GM20431 (cell line): Measurements from ENCODE around the gene ZYG11B.
"Not testable (repeated sequence)": the region's sequence is repeated elsewhere in the genome, so short reads cannot be mapped to it uniquely, and the experiment has no call there.

Experiments
- in situ Hi-C: fragments of 300-500 bp; cut with MseI, MboI; formaldehyde crosslinking; loops from one replicate; pipeline ENCODE4 v1.15.0; 2020; ENCODE audit warnings: low sequenced_read_pairs; ENCODE audit not compliant: unreplicated experiment

ZYG11B gene

GRCh38 chr1:52749496-52749895, 23.2 kb downstream of the ZYG11B start:
- in situ Hi-C loops, result not testable (repeated sequence)

- in situ Hi-C loops, result not testable (repeated sequence)
Measured at GRCh38 chr1:52750139-52750538, 23.9 kb downstream of the ZYG11B start.

GRCh38 chr1:52751589-52752483, 25.6 kb downstream of the ZYG11B start:
- in situ Hi-C loops, result no loop called here

- in situ Hi-C loops, result no loop called here
Measured at GRCh38 chr1:52752484-52752826, 26.2 kb downstream of the ZYG11B start.

- in situ Hi-C loops, result no loop called here
Measured at GRCh38 chr1:52753169-52753568, 26.9 kb downstream of the ZYG11B start.

GRCh38 chr1:52756020-52756419, 29.8 kb downstream of the ZYG11B start:
- in situ Hi-C loops, result no loop called here

GRCh38 chr1:52759908-52760307, 33.7 kb downstream of the ZYG11B start:
- in situ Hi-C loops, result no loop called here

- in situ Hi-C loops, result no loop called here
Measured at GRCh38 chr1:52767596-52768280, 41.5 kb downstream of the ZYG11B start.

- in situ Hi-C loops, result no loop called here
Measured at GRCh38 chr1:52769346-52770033, 43.2 kb downstream of the ZYG11B start.

GRCh38 chr1:52771384-52771783, 45.1 kb downstream of the ZYG11B start:
- in situ Hi-C loops, result no loop called here

GRCh38 chr1:52786148-52786547, 59.9 kb downstream of the ZYG11B start:
- in situ Hi-C loops, result no loop called here

GRCh38 chr1:52790429-52790828, 64.2 kb downstream of the ZYG11B start:
- in situ Hi-C loops, result not testable (repeated sequence)

- in situ Hi-C loops, result no loop called here
Measured at GRCh38 chr1:52792036-52792435, 65.8 kb downstream of the ZYG11B start.

- in situ Hi-C loops, result not testable (repeated sequence)
Measured at GRCh38 chr1:52793717-52794116, 67.5 kb downstream of the ZYG11B start.

GRCh38 chr1:52795464-52795863, 69.2 kb downstream of the ZYG11B start:
- in situ Hi-C loops, result no loop called here

- in situ Hi-C loops, result no loop called here
Measured at GRCh38 chr1:52798331-52798730, 72.1 kb downstream of the ZYG11B start.

GRCh38 chr1:52801011-52801410, 74.8 kb downstream of the ZYG11B start:
- in situ Hi-C loops, result no loop called here

GRCh38 chr1:52804083-52804482, 77.8 kb downstream of the ZYG11B start:
- in situ Hi-C loops, result not testable (repeated sequence)

GRCh38 chr1:52814465-52814864, 88.2 kb downstream of the ZYG11B start:
- in situ Hi-C loops, result no loop called here

GRCh38 chr1:52820830-52821229, 94.6 kb downstream of the ZYG11B start:
- in situ Hi-C loops, result not testable (repeated sequence)

- in situ Hi-C loops, result no loop called here
Measured at GRCh38 chr1:52825868-52826267, 99.6 kb downstream of the ZYG11B start.
